Vagina (tissue), 2 donors: ENCODE data around the gene ZNF689. TPM values are rescaled to one million over a fixed set of nuclear protein-coding genes. Genes with fewer than 3 reads are reported as not detected.

Source experiments
- DNase-seq, 2 donors: peaks; one replicate each; pipeline ENCODE4 v3.0.0-alpha.2; 2017; ENCODE audit errors: extremely low spot score in 2 of 2
- H3K27ac ChIP-seq: fragments of 200-600 bp; sonication (generic); one replicate; pipeline ENCODE4 v1.5.1; 2019
- H3K27me3 ChIP-seq: fragments of 200-600 bp; sonication (generic); one replicate; pipeline ENCODE4 v1.5.1; 2019
- H3K36me3 ChIP-seq, 2 donors: fragments of 200-600 bp; sonication (generic); one replicate each; pipeline ENCODE4 v1.5.1; 2017 to 2019
- H3K4me1 ChIP-seq: fragments of 200-600 bp; sonication (generic); one replicate; pipeline ENCODE4 v1.5.1; 2019
- H3K4me3 ChIP-seq, 2 donors: fragments of 200-600 bp; sonication (generic); 1 replicate in 1 of 2; 2 replicates in 1 of 2; pipeline ENCODE4 v1.5.1; 2016 to 2019
- H3K9me3 ChIP-seq: fragments of 200-600 bp; sonication (generic); one replicate; pipeline ENCODE4 v1.5.1; 2019
- CTCF ChIP-seq, 3 experiments: fragments of 450-650 bp in 2 of 3; fragments of 200-600 bp in 1 of 3; sonication (generic) in 1 of 3; IDR thresholded peaks; one replicate each; pipeline ENCODE4 v1.5.1; 2017 to 2019; ENCODE audit warnings: antibody characterized with exemption in 3 of 3, mild to moderate bottlenecking in 2 of 3, moderate library complexity in 2 of 3
- POLR2A ChIP-seq, 2 donors: fragments of 450-650 bp; IDR thresholded peaks; one replicate each; pipeline ENCODE4 v1.6.1; 2017; ENCODE audit warnings: antibody characterized with exemption in 2 of 2, mild to moderate bottlenecking in 2 of 2, moderate library complexity in 2 of 2
- POLR2AphosphoS5 ChIP-seq, 2 donors: sonication (generic); formaldehyde crosslinking; IDR thresholded peaks; one replicate each; pipeline ENCODE4 v1.9.0; 2017; ENCODE audit warnings: antibody characterized with exemption in 2 of 2, mild to moderate bottlenecking in 2 of 2, low read depth in 1 of 2; ENCODE audit not compliant: insufficient read depth in 1 of 2
- intact Hi-C: fragments of 100-400 bp; cut with DNase I; formaldehyde crosslinking; loops from one replicate; pipeline ENCODE4 v1.15.1; 2023
- total RNA-seq: library from RNA; depleted of rRNA; stranded (reverse); fragments of >200 nt; gene quantifications from one replicate; pipeline ENCODE4 v1.2.3, GENCODE V29; 2016

The ZNF689 gene
- total RNA-seq, 1 donor from 2014 or later = 7.6 TPM

GRCh38 chr16:30626236-30626635, 16.0 kb upstream of the ZNF689 start:
- intact Hi-C loops = no loop called here
- no peak for DNase-seq

GRCh38 chr16:30623536-30624283, 13.5 kb upstream of the ZNF689 start:
- H3K36me3 ChIP-seq = no peaks in the 10 kb centered on the region
- H3K4me1 ChIP-seq = no peaks in the 10 kb centered on the region
- H3K27ac ChIP-seq = no peak overlapping the region
- no peaks in the 10 kb centered on the region for H3K9me3 ChIP-seq
- intact Hi-C loops = no loop called here
- no peaks in the 10 kb centered on the region for H3K27me3 ChIP-seq
- no peak for DNase-seq
- H3K4me3 ChIP-seq = no peak overlapping the region
- no peak for TF ChIP-seq CTCF (IDR thresholded peaks at IDR 0.05)
- no peak for TF ChIP-seq POLR2A (IDR thresholded peaks at IDR 0.05)
- TF ChIP-seq POLR2AphosphoS5 (IDR thresholded peaks at IDR 0.05; ENCODE audit: insufficient read depth in 1 of 2, low read depth in 1 of 2) = no peak

More at GRCh38 chr16:30626236-30626635, 16.0 kb upstream of the ZNF689 start:
- Histone ChIP-seq H3K9me3 (no peaks in the 10 kb centered on the region), H3K4me3 (no peak overlapping the region), H3K27me3 (no peaks in the 10 kb centered on the region), H3K27ac (no peak overlapping the region), H3K4me1 (no peaks in the 10 kb centered on the region), H3K36me3 (no peaks in the 10 kb centered on the region)
- TF ChIP-seq CTCF (IDR thresholded peaks at IDR 0.05) = no peak
- TF ChIP-seq POLR2A (IDR thresholded peaks at IDR 0.05) = no peak
- TF ChIP-seq POLR2AphosphoS5 (IDR thresholded peaks at IDR 0.05; ENCODE audit: insufficient read depth in 1 of 2, low read depth in 1 of 2) = no peak

- no peak for DNase-seq
- Histone ChIP-seq H3K4me3 (no peak overlapping the region), H3K9me3 (no peaks in the 10 kb centered on the region), H3K4me1 (no peaks in the 10 kb centered on the region), H3K36me3 (no peaks in the 10 kb centered on the region), H3K27ac (no peak overlapping the region), H3K27me3 (no peaks in the 10 kb centered on the region)
- TF ChIP-seq POLR2A (IDR thresholded peaks at IDR 0.05) (no peak), CTCF (IDR thresholded peaks at IDR 0.05) (no peak), POLR2AphosphoS5 (IDR thresholded peaks at IDR 0.05; ENCODE audit: insufficient read depth in 1 of 2, low read depth in 1 of 2) (no peak)
- intact Hi-C loops = no loop called here
Observed at GRCh38 chr16:30622455-30623032, 12.4 kb upstream of the ZNF689 start.

GRCh38 chr16:30621765-30622164, 11.6 kb upstream of the ZNF689 start:
- Histone ChIP-seq H3K27me3 (no peaks in the 10 kb centered on the region), H3K36me3 (no peaks in the 10 kb centered on the region), H3K27ac (no peak overlapping the region), H3K4me3 (no peak overlapping the region), H3K9me3 (no peaks in the 10 kb centered on the region), H3K4me1 (no peaks in the 10 kb centered on the region)
- TF ChIP-seq POLR2A (IDR thresholded peaks at IDR 0.05) (no peak), POLR2AphosphoS5 (IDR thresholded peaks at IDR 0.05; ENCODE audit: insufficient read depth in 1 of 2, low read depth in 1 of 2) (no peak), CTCF (IDR thresholded peaks at IDR 0.05) (no peak)
- DNase-seq = no peak
- intact Hi-C loops = no loop called here

- intact Hi-C loops = no loop called here
- no peak for DNase-seq
- Histone ChIP-seq H3K9me3 (no peaks in the 10 kb centered on the region), H3K36me3 (no peaks in the 10 kb centered on the region), H3K4me1 (no peaks in the 10 kb centered on the region), H3K27me3 (no peaks in the 10 kb centered on the region), H3K27ac (no peak overlapping the region), H3K4me3 (no peak overlapping the region)
- TF ChIP-seq POLR2AphosphoS5 (IDR thresholded peaks at IDR 0.05; ENCODE audit: insufficient read depth in 1 of 2, low read depth in 1 of 2) = no peak
- TF ChIP-seq CTCF (IDR thresholded peaks at IDR 0.05) = no peak
- no peak for TF ChIP-seq POLR2A (IDR thresholded peaks at IDR 0.05)
Observed at GRCh38 chr16:30620169-30620568, 10.0 kb upstream of the ZNF689 start.
